A673 (cell line): ENCODE data around the gene SUV39H2. TPM values are rescaled to one million over a fixed set of nuclear protein-coding genes. Genes with fewer than 3 reads are reported as not detected.
A peak's percentile ranks its signal among the peaks of the same experiment; 100 is the strongest.

Source experiments
- Bru-seq: library from RNA; stranded (reverse); fragments of 400-500 nt; gene quantifications from one replicate; lab custom pipeline; 2021; lab: Mats Ljungman, UMichigan
- BruChase-seq, 2 experiments: library from RNA; stranded (reverse); fragments of 400-500 nt; gene quantifications; one replicate each; lab custom pipeline; 2021; lab: Mats Ljungman, UMichigan
- BruUV-seq: library from RNA; stranded (reverse); fragments of 400-500 nt; replicated peaks from 2 replicates; lab custom pipeline; 2021; lab: Mats Ljungman, UMichigan
- CTCF ChIA-PET: fragments of 300-600 bp; sonication (Branson Sonifier 250); formaldehyde crosslinking; loops from one replicate; lab custom pipeline; 2022; ENCODE audit warnings: antibody characterized with exemption; lab: Charles Lee
- POLR2A ChIA-PET: fragments of 300-600 bp; sonication (Branson Sonifier 250); formaldehyde crosslinking; loops from one replicate; lab custom pipeline; 2022; ENCODE audit warnings: antibody characterized with exemption; ENCODE audit not compliant: low non-redundant PET; lab: Charles Lee
- DNase-seq: peaks from one replicate; pipeline ENCODE4 v3.0.0-alpha.2; 2015; ENCODE audit warnings: low spot score
- H3K27ac ChIP-seq: fragments of 200-600 bp; sonication (generic); 2 replicates; pipeline ENCODE4 v1.5.1; 2016; ENCODE audit warnings: mixed run types, low read depth, mild to moderate bottlenecking, mixed read lengths, antibody characterized with exemption, low read length; ENCODE audit not compliant: poor library complexity, severe bottlenecking
- H3K27me3 ChIP-seq: fragments of 200-600 bp; sonication (generic); replicated peaks from 2 replicates; pipeline ENCODE4 v1.6.1; 2017; ENCODE audit warnings: mixed run types, low read depth, mild to moderate bottlenecking, mixed read lengths, antibody characterized with exemption, low read length; ENCODE audit not compliant: insufficient read depth, poor library complexity
- H3K36me3 ChIP-seq: fragments of 200-600 bp; sonication (generic); 2 replicates; pipeline ENCODE4 v1.6.1; 2016; ENCODE audit warnings: mixed run types, mild to moderate bottlenecking, mixed read lengths, antibody characterized with exemption, low read length; ENCODE audit not compliant: insufficient read depth, poor library complexity, severe bottlenecking
- H3K4me1 ChIP-seq: fragments of 200-600 bp; sonication (generic); 2 replicates; pipeline ENCODE4 v1.6.1; 2017; ENCODE audit warnings: mixed run types, mild to moderate bottlenecking, mixed read lengths, antibody characterized with exemption, low read length; ENCODE audit not compliant: insufficient read depth, poor library complexity, severe bottlenecking
- H3K4me3 ChIP-seq: fragments of 200-600 bp; sonication (generic); 2 replicates; pipeline ENCODE4 v1.5.1; 2016; ENCODE audit warnings: low read depth, mixed run types, mild to moderate bottlenecking, mixed read lengths, low read length; ENCODE audit not compliant: poor library complexity, severe bottlenecking
- H3K9me3 ChIP-seq: fragments of 200-600 bp; sonication (generic); 2 replicates; pipeline ENCODE4 v1.6.1; 2016; ENCODE audit warnings: mixed run types, low read depth, mild to moderate bottlenecking, mixed read lengths, antibody characterized with exemption, low read length; ENCODE audit not compliant: poor library complexity, severe bottlenecking
- EZH2 ChIP-seq: fragments of 200-600 bp; sonication (generic); IDR thresholded peaks from 2 replicates; pipeline ENCODE4 v1.6.1; 2017; ENCODE audit warnings: borderline replicate concordance, low read depth, mild to moderate bottlenecking, mixed read lengths, antibody characterized with exemption, low read length; ENCODE audit not compliant: poor library complexity, severe bottlenecking
- intact Hi-C: fragments of 100-400 bp; cut with micrococcal nuclease; formaldehyde crosslinking; loops from one replicate; pipeline ENCODE4 v1.10.0; 2022; ENCODE audit not compliant: unreplicated experiment
- long read RNA-seq: library from polyadenylated mRNA; stranded (forward); transcript quantifications from one replicate; pipeline ENCODE4 v2.0.0, GENCODE V29; 2022
- total RNA-seq: library from RNA; stranded (reverse); gene quantifications from 2 replicates; pipeline ENCODE4 v1.2.3, GENCODE V29; 2021
- TF ChIP-seq, protein P1 (sequence below): fragments of 300-800, 200-600 bp; sonication (generic); conservative IDR thresholded peaks from 2 replicates; pipeline ENCODE4 v1.5.1; 2017; ENCODE audit warnings: low read depth, mild to moderate bottlenecking, antibody characterized with exemption, low read length, moderate library complexity, mixed read lengths

Gene SUV39H2
- total RNA-seq (78.8 and 83.2 TPM in 2 replicates), Bru-seq, nascent RNA (percentile 95 among the genes with signal in this experiment), BruChase-seq, experiment 1, labeled RNA remaining after a 2-hour chase (percentile 95 among the genes with signal in this experiment), BruChase-seq, experiment 2, labeled RNA remaining after a 6-hour chase (percentile 94 among the genes with signal in this experiment)
- long read RNA-seq, transcript SUV39H2-202 (6 exons, 1,233 nt), result minor isoform, 21 of 112 reads
- long read RNA-seq, transcript SUV39H2-205 (5 exons, 2,959 nt), result major isoform, 62 of 112 reads
- long read RNA-seq, partial matches to known transcripts, result 12 of 112 reads
- long read RNA-seq, other reads (novel, unspliced or antisense), result 15 of 112 reads

- no peak for TF ChIP-seq EZH2
- TF ChIP-seq, protein P1, sequence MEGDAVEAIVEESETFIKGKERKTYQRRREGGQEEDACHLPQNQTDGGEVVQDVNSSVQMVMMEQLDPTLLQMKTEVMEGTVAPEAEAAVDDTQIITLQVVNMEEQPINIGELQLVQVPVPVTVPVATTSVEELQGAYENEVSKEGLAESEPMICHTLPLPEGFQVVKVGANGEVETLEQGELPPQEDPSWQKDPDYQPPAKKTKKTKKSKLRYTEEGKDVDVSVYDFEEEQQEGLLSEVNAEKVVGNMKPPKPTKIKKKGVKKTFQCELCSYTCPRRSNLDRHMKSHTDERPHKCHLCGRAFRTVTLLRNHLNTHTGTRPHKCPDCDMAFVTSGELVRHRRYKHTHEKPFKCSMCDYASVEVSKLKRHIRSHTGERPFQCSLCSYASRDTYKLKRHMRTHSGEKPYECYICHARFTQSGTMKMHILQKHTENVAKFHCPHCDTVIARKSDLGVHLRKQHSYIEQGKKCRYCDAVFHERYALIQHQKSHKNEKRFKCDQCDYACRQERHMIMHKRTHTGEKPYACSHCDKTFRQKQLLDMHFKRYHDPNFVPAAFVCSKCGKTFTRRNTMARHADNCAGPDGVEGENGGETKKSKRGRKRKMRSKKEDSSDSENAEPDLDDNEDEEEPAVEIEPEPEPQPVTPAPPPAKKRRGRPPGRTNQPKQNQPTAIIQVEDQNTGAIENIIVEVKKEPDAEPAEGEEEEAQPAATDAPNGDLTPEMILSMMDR, result no peak
- DNase-seq, result peak; percentile 97
- CTCF ChIA-PET, result interaction anchor here (0.6 to 1.3 kb wide), 4 partner anchors 40 to 481 kb away, joined by 3 to 4 read pairs (median 4); partner anchors contain the start of genes CDNF, HSPA14 and MSANTD7
- Histone ChIP-seq H3K27me3 (no peaks in the 10 kb centered on the region), H3K4me1 (peaks cover 8% of the 10 kb centered on the region), H3K4me3 (peak within 1 kb of the TSS; percentile 88), H3K27ac (peak within 1 kb of the TSS; percentile 94), H3K9me3 (no peaks in the 10 kb centered on the region), H3K36me3 (no peaks in the 10 kb centered on the region)
- intact Hi-C loops, result loop anchor here (5.0 kb wide), 1 partner anchor 74 kb away; the partner anchor contains the start of gene DCLRE1C
- BruUV-seq, result no TSS peak
- POLR2A ChIA-PET, result interaction anchor here (0.6 kb wide), 1 partner anchor 320 kb away, joined by 3 read pairs; no protein-coding TSS in a partner anchor
These were observed at the start of gene SUV39H2 for GRCh38 chr10:14878266-14879123. Gene SUV39H2 (plus strand): TSS chr10:14878866. CDS start chr10:14878889, 23 bp downstream.

GRCh38 chr10:14833106-14833505 lies 45.6 kb upstream of the SUV39H2 start:
- no peak for DNase-seq
- Histone ChIP-seq H3K4me3 (no peak overlapping the region), H3K27me3 (no peaks in the 10 kb centered on the region), H3K27ac (no peak overlapping the region), H3K36me3 (no peaks in the 10 kb centered on the region), H3K4me1 (peaks cover 7% of the 10 kb centered on the region), H3K9me3 (no peaks in the 10 kb centered on the region)
- intact Hi-C loops, result no loop called here
- TF ChIP-seq, protein P1, result no peak
- TF ChIP-seq EZH2, result no peak
- POLR2A ChIA-PET, result no interaction called here
- BruUV-seq, result no TSS peak
- CTCF ChIA-PET, result no interaction called here

DNA sequence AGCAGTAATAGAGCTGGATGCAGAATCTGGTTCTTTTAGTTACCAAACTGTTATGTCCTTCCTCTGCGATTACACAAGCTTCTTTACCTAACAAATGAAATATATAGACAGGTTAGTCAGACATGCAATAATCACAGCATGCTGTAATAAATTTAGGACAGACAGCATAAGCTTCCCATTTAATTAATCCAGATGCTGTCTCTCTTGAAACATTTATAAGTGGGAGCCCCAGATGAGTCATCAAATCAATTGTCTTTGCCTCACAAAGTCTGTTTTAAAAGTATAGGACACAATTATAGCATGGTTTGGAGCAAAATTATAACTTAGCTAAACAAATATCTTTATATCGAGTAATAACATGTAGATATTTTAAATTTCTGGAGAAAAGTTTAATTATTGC lies 42.5 kb upstream of the SUV39H2 start:
- peak; percentile 29 for DNase-seq
- Histone ChIP-seq H3K4me3 (no peak overlapping the region), H3K36me3 (peaks cover 13% of the 10 kb centered on the region), H3K4me1 (peaks cover 7% of the 10 kb centered on the region), H3K27ac (no peak overlapping the region), H3K9me3 (no peaks in the 10 kb centered on the region), H3K27me3 (no peaks in the 10 kb centered on the region)
- BruUV-seq, result no TSS peak
- intact Hi-C loops, result loop anchor here (5.0 kb wide), 1 partner anchor 339 kb away; no protein-coding TSS in a partner anchor
- TF ChIP-seq, protein P1, result no peak
- TF ChIP-seq EZH2, result no peak
- ChIA-PET POLR2A (no interaction called here), CTCF (no interaction called here)
